Measurements from ENCODE around the gene ADAMTSL5.

GRCh38 chr19:1538978-1539377 lies 26.2 kb upstream of the ADAMTSL5 start:
- TF ChIP-seq, protein P1, sequence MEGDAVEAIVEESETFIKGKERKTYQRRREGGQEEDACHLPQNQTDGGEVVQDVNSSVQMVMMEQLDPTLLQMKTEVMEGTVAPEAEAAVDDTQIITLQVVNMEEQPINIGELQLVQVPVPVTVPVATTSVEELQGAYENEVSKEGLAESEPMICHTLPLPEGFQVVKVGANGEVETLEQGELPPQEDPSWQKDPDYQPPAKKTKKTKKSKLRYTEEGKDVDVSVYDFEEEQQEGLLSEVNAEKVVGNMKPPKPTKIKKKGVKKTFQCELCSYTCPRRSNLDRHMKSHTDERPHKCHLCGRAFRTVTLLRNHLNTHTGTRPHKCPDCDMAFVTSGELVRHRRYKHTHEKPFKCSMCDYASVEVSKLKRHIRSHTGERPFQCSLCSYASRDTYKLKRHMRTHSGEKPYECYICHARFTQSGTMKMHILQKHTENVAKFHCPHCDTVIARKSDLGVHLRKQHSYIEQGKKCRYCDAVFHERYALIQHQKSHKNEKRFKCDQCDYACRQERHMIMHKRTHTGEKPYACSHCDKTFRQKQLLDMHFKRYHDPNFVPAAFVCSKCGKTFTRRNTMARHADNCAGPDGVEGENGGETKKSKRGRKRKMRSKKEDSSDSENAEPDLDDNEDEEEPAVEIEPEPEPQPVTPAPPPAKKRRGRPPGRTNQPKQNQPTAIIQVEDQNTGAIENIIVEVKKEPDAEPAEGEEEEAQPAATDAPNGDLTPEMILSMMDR (IDR thresholded peaks at IDR 0.05), result no peak
- no peak for TF ChIP-seq ZFX (IDR thresholded peaks at IDR 0.05; ENCODE audit: borderline replicate concordance)

Data from 22Rv1 (cell line).